PC-3 (cell line): ENCODE results near the gene OMA1.

ENCODE experiments used
- CTCF ChIP-seq: fragments of 300-600 bp; sonication (generic); conservative IDR thresholded peaks from 2 replicates; pipeline ENCODE4 v1.5.1; 2017; ENCODE audit warnings: antibody characterized with exemption, low read depth, mild to moderate bottlenecking, low read length
- EZH2 ChIP-seq: fragments of 300-600 bp; sonication (generic); IDR thresholded peaks from one replicate; pipeline ENCODE4 v1.6.1; 2017; ENCODE audit warnings: antibody characterized with exemption, mild to moderate bottlenecking, low read length; ENCODE audit not compliant: unreplicated experiment
- EZH2phosphoT487 ChIP-seq: fragments of 300-600 bp; sonication (generic); IDR thresholded peaks from 2 replicates; pipeline ENCODE4 v1.6.1; 2018; ENCODE audit warnings: mild to moderate bottlenecking, antibody characterized with exemption, low read length, borderline replicate concordance

GRCh38 chr1:58436615-58437297 is 109.8 kb downstream of the OMA1 start:
- no peak for TF ChIP-seq EZH2phosphoT487
- TF ChIP-seq CTCF = no peak
- no peak for TF ChIP-seq EZH2
